Thyroid gland (tissue), 4 donors: ENCODE data around the gene SMCO2. TPM values are rescaled to one million over a fixed set of nuclear protein-coding genes. Genes with fewer than 3 reads are reported as not detected.

Experiments
- DNase-seq, 2 donors: peaks; one replicate each; pipeline ENCODE4 v3.0.0-alpha.2; 2019
- H3K27ac ChIP-seq, 3 donors: fragments of 200-600 bp; sonication (generic); 1 replicate in 2 of 3; 2 replicates in 1 of 3; pipeline ENCODE4 v1.5.1; 2016 to 2019; ENCODE audit warnings: mild to moderate bottlenecking in 1 of 3, moderate library complexity in 1 of 3
- H3K27me3 ChIP-seq: fragments of 200-600 bp; sonication (generic); one replicate; pipeline ENCODE4 v1.5.1; 2019
- H3K36me3 ChIP-seq, 2 donors: fragments of 200-600 bp; sonication (generic); one replicate each; pipeline ENCODE4 v1.5.1; 2016 to 2019
- H3K4me1 ChIP-seq, 2 donors: fragments of 200-600 bp; sonication (generic); one replicate each; pipeline ENCODE4 v1.5.1; 2017 to 2019
- H3K4me3 ChIP-seq, 3 donors: fragments of 200-600 bp; sonication (generic); replicated peaks in 1 of 3; 1 replicate in 2 of 3; 2 replicates in 1 of 3; pipeline ENCODE4 v1.5.1; 2016; ENCODE audit warnings: mild to moderate bottlenecking in 1 of 3
- H3K9me3 ChIP-seq: fragments of 200-600 bp; sonication (generic); one replicate; pipeline ENCODE4 v1.5.1; 2017
- POLR2A ChIP-seq, 2 donors: fragments of 450-650 bp; IDR thresholded peaks; one replicate each; pipeline ENCODE4 v1.6.1; 2017; ENCODE audit warnings: antibody characterized with exemption in 2 of 2, mild to moderate bottlenecking in 2 of 2, moderate library complexity in 1 of 2
- WGBS, 2 donors: methylation state at CpG; one replicate each; pipeline ENCODE4 v1.1.5; 2017; 5-methylcytosine and 5-hydroxymethylcytosine counted together
- intact Hi-C: fragments of 100-400 bp; cut with DNase I; formaldehyde crosslinking; loops from one replicate; pipeline ENCODE4 v1.15.1; 2023
- total RNA-seq, 4 donors: library from RNA; depleted of rRNA; stranded (reverse); fragments of >200 nt; gene quantifications; one replicate each; pipeline ENCODE4 v1.2.3, GENCODE V29; 2016
- TF ChIP-seq, protein P1 (sequence below), 6 experiments: fragments of 200-600 bp in 3 of 6; fragments of 450-650 bp in 3 of 6; sonication (generic) in 3 of 6; IDR thresholded peaks; one replicate each; pipeline ENCODE4 v1.5.1; 2016 to 2019; ENCODE audit warnings: antibody characterized with exemption in 6 of 6, mild to moderate bottlenecking in 2 of 6, inconsistent platforms in 1 of 6, moderate library complexity in 1 of 6

SMCO2 gene
- total RNA-seq, 4 donors from 2014 or later = not detected

DNA sequence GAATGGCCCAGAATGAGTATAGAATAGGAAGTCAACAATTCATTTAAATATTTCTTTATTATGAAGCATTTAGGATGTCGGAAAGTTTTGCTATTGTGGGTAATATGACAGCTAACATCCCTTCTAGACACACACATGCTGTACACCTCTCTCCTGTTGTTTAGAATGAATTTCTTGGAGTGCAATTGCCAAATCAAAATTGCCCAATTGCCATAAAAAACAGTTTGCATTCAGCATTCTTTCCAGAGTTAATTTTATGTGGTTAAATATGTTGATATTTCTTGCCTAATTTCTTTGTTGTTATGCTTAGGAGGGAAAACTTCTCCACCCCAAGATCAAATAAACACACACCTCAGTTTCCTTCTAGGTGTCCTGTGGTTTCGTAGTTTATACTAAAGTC, 16.9 kb upstream of the SMCO2 start:
- Histone ChIP-seq H3K9me3 (no peaks in the 10 kb centered on the region), H3K4me3 (no peak overlapping the region), H3K27me3 (no peaks in the 10 kb centered on the region), H3K4me1 (peaks cover 0 to 7% of the 10 kb centered on the region in 2 donors), H3K27ac (no peak overlapping the region), H3K36me3 (no peaks in the 10 kb centered on the region)
- intact Hi-C loops = loop anchor here (5.0 kb wide), 1 partner anchor 218 kb away; no protein-coding TSS in a partner anchor
- 92 to 94% methylated on average over 2 of the region's 2 CpGs for WGBS, 2 donors
- no peak for DNase-seq
- TF ChIP-seq, protein P1, sequence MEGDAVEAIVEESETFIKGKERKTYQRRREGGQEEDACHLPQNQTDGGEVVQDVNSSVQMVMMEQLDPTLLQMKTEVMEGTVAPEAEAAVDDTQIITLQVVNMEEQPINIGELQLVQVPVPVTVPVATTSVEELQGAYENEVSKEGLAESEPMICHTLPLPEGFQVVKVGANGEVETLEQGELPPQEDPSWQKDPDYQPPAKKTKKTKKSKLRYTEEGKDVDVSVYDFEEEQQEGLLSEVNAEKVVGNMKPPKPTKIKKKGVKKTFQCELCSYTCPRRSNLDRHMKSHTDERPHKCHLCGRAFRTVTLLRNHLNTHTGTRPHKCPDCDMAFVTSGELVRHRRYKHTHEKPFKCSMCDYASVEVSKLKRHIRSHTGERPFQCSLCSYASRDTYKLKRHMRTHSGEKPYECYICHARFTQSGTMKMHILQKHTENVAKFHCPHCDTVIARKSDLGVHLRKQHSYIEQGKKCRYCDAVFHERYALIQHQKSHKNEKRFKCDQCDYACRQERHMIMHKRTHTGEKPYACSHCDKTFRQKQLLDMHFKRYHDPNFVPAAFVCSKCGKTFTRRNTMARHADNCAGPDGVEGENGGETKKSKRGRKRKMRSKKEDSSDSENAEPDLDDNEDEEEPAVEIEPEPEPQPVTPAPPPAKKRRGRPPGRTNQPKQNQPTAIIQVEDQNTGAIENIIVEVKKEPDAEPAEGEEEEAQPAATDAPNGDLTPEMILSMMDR (IDR thresholded peaks at IDR 0.05) = no peak
- no peak for TF ChIP-seq POLR2A (IDR thresholded peaks at IDR 0.05)

DNA sequence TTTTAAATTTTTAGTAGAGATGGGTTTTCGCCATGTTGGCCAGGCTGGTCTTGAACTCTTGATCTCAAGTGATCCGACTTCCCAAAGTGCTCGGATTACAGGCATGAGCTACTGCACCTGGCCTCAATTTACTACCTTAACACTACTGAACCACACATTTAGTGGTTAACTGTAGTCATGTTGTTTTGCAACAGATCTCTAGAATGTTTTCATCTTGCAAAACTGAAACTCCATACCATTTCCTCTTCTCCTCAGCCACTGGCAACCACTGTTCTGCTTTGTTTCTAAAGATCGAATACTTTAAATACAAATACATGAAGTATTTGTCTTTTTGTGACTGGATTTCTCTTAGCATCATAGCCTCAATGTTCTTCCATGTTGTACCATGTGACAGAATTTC, 15.4 kb upstream of the SMCO2 start:
- no peaks in the 10 kb centered on the region for H3K27me3 ChIP-seq
- no peaks in the 10 kb centered on the region for H3K36me3 ChIP-seq
- intact Hi-C loops = no loop called here
- H3K9me3 ChIP-seq = no peaks in the 10 kb centered on the region
- no peaks in the 10 kb centered on the region for H3K4me1 ChIP-seq
- WGBS, 2 donors = 86 to 99% methylated on average over 4 of the region's 4 CpGs
- no peak overlapping the region for H3K27ac ChIP-seq
- DNase-seq = no peak
- H3K4me3 ChIP-seq = no peak overlapping the region
- TF ChIP-seq, protein P1 (IDR thresholded peaks at IDR 0.05) = no peak
- TF ChIP-seq POLR2A (IDR thresholded peaks at IDR 0.05) = no peak

DNA sequence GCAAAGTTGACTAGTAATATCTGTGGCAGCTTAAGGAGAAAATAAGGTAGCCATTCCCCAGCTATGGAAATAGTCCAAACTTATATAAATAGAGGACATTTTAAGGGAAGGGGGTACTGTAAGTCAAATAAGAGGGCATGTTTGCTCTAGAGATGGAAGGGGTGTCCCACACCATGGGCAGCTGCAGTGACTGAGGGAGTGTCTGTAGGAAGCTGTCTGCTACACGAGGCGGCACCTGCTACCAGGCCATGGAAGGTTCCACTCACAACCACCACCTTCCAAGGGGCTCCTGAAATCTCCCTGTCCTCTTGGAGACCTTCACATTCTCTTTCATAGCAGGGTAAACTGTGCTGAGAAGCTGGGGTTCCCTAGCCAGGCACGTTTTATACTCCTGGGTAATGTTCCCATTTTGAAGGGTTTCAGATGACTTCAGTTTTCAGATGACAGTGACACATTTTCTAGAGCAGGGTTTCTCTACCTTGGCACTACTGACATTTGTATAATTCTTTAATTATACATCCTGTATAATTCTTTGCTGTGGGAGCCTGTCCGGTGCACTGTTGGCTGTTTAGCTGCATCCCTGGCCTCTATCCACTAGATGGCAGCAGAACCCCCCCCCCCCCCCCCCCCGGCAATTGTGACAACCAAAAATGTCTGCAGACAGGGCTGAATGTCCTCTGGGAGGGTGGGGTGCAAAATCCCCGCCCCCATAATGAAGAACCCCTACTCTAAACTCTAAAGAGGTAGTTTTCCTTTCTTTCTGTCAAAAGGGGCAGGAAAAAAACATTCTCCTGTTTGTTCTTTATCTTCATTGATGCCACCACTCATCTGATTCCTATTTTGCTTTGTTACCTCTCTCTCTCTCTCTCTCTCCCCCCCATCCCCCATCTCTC, 11.6 kb upstream of the SMCO2 start:
- no peaks in the 10 kb centered on the region for H3K9me3 ChIP-seq
- peak in 1 of 2 donors; percentile 11 for DNase-seq
- WGBS, 2 donors = 43 to 47% methylated on average over 5 of the region's 6 CpGs
- no peak overlapping the region for H3K27ac ChIP-seq
- H3K4me1 ChIP-seq = no peaks in the 10 kb centered on the region
- H3K4me3 ChIP-seq = no peak overlapping the region
- intact Hi-C loops = no loop called here
- no peaks in the 10 kb centered on the region for H3K27me3 ChIP-seq
- TF ChIP-seq, protein P1 (IDR thresholded peaks at IDR 0.05) = peak in 4 of 6 experiments; percentile 26 to 78 (median 45)
- TF ChIP-seq POLR2A (IDR thresholded peaks at IDR 0.05) = no peak
- no peaks in the 10 kb centered on the region for H3K36me3 ChIP-seq

DNA sequence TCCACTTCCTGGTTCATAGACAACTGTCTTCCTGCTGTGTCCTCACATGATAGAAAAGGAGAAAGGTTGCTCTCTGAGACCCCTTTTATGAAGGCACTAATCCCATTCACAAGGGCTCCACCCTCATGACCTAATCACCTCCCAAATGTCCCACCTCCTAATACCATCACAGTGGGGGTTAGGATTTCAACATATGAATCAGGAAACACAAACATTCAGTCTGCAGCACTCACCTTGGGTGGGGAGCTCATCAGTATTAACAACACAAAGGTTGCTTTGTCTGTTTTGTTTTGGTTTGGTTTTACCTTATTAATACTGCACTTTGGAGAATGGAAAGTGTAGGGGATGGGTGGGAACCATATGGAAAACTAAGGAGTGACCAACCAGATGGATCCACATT, 10.5 kb upstream of the SMCO2 start:
- intact Hi-C loops = no loop called here
- no peaks in the 10 kb centered on the region for H3K36me3 ChIP-seq
- no peak for TF ChIP-seq POLR2A (IDR thresholded peaks at IDR 0.05)
- TF ChIP-seq, protein P1 (IDR thresholded peaks at IDR 0.05) = no peak
- DNase-seq = no peak
- no peak overlapping the region for H3K27ac ChIP-seq
- H3K4me3 ChIP-seq = no peak overlapping the region
- H3K9me3 ChIP-seq = no peaks in the 10 kb centered on the region
- no peaks in the 10 kb centered on the region for H3K27me3 ChIP-seq
- H3K4me1 ChIP-seq = no peaks in the 10 kb centered on the region

DNA sequence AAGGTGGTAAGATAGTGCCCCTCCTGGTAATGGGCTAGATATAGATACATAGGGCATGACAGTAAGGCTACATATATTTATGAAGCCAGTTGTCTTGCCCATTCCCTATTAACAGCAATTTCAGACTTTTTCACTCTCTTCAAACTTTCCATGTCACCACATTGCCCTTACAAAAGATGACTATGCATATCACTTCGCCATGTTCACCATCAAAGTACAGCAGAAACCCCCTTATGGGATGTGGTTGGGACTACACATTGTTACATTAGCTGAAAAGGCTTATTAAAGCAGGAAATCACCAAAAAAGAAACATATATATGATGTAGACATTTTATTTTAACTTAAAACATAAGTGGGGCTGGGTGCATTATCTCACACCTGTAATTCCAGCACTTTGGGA, 9.8 kb upstream of the SMCO2 start:
- H3K9me3 ChIP-seq = no peaks in the 10 kb centered on the region
- 96 to 100% methylated on average over 1 of the region's 1 CpG for WGBS, 2 donors
- H3K4me1 ChIP-seq = no peaks in the 10 kb centered on the region
- TF ChIP-seq POLR2A (IDR thresholded peaks at IDR 0.05) = no peak
- TF ChIP-seq, protein P1 (IDR thresholded peaks at IDR 0.05) = no peak
- DNase-seq = no peak
- no peak overlapping the region for H3K27ac ChIP-seq
- H3K27me3 ChIP-seq = no peaks in the 10 kb centered on the region
- intact Hi-C loops = no loop called here
- H3K4me3 ChIP-seq = no peak overlapping the region
- H3K36me3 ChIP-seq = no peaks in the 10 kb centered on the region
